ENCODE data around the gene TRDN.
"Not testable (repeated sequence)": the region's sequence is repeated elsewhere in the genome, so short reads cannot be mapped to it uniquely, and the experiment has no call there.

The TRDN gene

DNA sequence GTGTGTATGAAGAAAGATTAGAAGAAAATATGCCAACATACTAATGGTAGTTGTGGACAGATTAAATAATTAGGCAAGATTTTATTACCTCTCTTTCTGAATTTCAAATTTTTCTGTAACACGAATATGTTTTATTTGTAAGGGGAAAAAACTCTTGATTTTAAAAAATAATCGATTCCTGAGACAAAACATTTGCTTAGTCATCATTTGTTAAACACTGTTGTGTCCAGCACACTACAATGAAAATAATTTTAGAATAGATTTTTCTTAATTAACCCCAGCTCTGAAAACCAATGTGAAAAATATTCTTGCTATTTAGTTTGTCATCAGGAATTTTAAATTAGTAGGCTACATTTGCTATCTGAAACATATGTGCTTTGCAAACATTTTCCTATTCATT is 253.0 kb downstream of the TRDN start:
- no peak for DNase-seq

DNA sequence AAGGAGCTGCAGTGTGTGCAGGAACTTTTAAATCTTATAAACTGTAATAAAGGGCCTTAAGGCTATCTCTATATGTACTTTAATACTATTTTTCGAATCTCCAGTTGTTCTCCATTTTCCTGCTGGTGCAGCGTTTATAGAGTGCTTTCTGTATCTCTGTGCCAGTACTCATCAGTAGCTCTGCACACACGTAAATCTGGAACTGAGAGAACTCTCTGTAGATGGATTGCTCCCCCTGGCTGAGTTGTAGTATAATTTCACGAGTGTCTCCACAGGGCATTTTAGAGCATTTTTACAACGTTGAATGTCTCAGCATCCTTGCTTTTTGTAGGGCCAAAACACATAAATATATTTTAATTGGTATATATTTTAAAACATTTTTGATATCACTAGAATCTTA is 256.5 kb downstream of the TRDN start:
- DNase-seq, result no peak

GRCh38 chr6:123372737-123373136 is 264.0 kb downstream of the TRDN start:
- DNase-seq, result no peak

DNA sequence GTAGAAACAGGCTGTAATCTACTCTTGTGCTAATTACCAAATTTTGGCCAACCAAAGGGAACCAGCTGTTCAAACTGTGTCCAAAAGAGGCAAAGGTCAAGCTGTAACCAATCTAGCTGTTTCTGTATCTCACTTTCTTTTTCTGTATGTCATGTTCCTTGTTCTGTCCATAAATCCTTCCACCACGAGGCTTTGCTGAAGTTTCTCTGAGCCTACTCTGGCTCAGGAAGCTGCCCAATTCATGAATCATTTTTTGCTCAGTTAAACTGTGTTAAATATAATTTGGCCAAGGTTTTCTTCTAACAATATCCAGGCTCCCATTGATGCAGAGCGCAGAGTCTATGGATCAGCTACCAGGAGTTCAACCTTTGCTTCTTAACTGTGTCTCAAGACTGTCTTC is 272.8 kb downstream of the TRDN start:
- no peak for DNase-seq

DNA sequence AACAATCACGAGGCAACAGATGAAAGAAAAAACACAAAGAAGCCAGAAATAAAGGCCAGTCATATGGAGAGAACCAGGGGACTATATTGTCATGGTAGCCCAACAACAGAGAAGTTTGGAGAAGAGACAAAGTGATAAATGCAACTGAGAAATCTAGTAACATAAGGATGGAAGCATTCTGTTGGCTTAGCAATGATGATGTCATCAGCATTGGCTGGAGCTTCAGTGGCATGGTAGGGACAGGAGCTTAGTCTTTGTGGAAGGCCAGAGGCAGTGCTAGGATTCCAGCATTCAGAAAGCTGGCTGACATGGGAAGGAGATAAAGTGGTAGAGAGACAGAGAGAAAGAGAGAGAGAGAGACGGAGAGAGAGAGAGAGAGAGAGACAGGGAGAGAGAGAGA is 276.4 kb downstream of the TRDN start:
- DNase-seq, result no peak

DNA sequence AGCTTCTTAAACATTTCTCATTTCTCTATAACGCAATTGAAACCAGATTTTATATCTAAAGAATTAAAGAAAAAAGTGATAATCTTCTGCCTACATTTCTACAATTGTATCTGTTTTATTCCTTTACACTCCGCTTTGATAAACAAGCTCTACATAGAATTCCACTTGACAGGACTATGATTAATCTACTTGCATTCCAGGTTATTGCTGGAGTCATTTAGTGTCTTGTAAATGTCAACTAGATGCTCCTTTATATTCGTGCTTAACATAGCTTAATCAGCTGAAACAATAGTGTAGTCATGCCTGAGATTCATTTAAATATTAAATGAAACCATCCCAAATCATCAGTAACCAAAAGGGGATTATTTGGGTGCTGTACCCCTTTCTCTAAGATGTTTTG is 284.0 kb downstream of the TRDN start:
- no peak for DNase-seq

- DNase-seq, result no peak
Measured at GRCh38 chr6:123352279-123352678, 284.5 kb downstream of the TRDN start.

- DNase-seq, result no peak
Measured at GRCh38 chr6:123343836-123344235, 292.9 kb downstream of the TRDN start.

GRCh38 chr6:123338394-123338793 is 298.4 kb downstream of the TRDN start:
- no peak for DNase-seq

DNA sequence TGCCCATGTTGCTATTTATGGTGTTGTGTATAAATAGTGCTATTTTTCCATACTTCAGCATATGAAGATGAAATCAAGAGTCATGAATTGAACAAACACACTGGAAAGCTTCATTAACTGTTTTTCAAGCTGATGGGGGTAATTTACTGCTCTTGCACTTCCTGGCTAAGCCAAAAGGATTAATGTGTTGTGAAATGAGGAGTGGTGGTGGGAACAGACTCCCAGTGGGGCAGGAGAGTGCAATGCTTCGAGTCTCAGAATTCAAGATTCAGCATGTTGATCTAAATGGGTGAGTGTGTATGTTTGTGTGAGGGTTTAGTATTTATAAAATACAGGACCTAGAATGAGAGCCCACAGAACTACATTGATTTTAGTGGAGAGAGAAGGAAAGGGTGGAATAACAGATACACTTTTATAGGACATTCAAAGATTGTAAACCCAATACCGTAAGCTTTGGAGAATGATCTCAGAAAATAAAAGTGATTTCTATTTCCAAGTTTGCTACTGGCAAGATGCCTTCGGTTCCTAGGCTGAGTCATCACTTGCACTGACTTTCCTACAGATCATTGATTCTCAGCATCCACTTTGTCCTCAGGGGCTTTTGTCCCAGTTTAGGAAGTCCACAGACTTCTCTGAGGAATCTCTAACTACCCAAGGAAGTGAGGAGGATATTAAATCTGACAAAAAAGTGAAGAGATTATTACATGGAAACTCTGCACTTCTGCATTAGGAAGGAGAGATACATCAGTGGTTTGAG is 303.6 kb downstream of the TRDN start:
- DNase-seq, result no peak

GRCh38 chr6:123332070-123332469 is 304.7 kb downstream of the TRDN start:
- DNase-seq, result no peak

GRCh38 chr6:123329337-123329736 is 307.4 kb downstream of the TRDN start:
- no peak for DNase-seq

DNA sequence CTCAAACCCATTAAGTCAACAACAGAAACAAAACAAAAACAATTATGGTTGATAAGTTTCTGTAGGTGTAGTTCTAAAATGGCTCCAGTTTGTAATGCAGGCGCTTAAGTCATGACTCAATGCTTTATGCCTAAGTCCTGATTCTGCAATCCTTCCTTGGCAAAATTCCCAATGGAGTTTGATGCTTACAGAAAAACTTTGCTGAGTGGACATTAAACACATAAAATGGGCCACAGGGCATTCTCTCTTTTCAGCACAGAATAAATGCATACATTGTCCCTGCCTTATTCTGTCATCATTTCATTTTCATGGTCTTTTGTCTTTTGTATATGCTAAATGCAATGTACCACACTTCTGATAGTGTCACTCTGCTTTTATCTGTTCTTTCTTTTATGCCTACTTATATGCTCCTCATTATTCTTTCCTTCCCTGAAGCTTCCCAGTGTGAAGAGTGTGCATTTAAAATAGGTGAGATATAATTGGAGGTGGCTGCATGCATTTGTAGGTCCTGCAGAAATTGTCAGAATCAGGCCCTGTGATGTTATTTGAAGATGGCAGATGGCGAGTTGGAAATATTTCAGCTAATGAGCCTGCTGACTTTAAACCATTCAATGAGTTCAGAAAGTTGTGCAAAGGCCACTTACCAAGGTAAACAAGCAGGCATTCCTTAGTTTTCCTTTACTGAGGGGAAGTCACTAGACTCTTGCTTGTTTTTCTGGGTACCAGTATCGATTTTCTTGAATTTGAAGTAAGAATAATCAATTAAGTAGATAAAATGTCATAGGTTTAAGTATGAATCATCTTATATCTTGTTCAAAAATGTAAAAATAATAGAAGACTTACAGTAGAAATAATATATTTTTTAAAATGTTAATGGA is 313.1 kb downstream of the TRDN start:
- DNase-seq, result no peak

DNA sequence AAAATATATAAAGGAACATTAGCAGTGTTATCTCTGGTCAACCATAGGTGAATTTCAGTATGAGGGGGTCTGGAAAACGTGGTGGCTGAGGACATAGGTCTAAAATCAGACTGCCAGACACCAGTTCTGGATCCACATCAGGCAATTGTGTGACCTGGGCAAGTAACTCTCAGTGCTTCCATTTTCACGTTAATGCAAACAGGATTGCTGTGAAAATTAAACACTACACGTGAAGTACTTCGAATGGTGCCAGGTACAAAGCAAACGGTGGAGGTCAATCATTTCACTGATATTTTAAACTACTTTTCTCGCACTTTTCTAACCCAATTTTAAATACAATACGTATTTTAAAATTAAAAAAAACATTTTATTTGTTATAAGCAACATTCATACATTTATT is 315.7 kb downstream of the TRDN start:
- no peak for DNase-seq

DNA sequence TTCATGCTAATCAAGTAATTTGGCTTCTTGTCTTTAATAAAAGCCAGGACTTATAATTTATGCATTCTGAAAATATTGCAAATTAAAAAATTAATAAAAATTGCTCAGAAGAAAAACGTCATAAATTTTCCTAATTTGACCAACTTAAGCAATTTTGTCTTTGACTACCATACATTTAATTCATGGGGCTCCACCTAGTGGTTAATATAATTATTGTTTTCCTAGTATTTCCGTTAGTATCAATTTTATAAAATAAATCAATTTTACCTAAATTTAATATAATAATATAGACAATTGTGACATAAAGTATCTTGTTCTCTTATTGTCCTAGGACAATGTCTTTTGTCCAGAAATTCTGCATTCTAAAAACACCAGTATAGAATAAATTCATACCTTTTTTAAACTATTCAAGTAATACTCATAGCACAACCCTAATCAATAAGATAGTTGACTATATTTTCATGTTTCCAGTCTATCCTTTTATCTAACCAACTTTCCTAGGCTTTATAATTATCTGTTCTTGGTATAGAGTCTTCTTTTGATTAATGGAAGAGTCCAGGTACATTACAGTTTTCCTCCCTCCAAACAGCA is 319.9 kb downstream of the TRDN start:
- DNase-seq, result no peak

DNA sequence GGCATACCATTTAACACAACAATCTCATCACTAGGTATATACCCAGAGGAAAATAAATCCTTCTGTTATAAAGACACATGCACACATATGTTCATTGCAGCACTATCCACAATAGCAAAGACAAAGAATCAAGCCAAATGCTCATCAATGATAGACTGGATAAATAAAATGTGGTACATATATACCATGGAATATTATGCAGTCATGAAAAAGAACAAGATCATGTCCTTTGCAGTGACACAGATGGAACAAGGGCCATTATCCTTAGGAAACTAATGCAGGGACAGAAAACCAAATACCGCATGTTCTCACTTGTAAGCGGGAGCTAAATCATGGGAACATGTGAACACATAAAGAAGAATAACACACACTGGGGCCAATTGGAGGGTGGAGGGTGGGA is 322.3 kb downstream of the TRDN start:
- not testable (repeated sequence) for DNase-seq

- DNase-seq, result no peak
Measured at GRCh38 chr6:123309130-123309529, 327.6 kb downstream of the TRDN start.

GRCh38 chr6:123306334-123306733 is 330.4 kb downstream of the TRDN start:
- no peak for DNase-seq

- DNase-seq, result no peak
Measured at GRCh38 chr6:123295672-123296071, 341.1 kb downstream of the TRDN start.

GRCh38 chr6:123295181-123295580 is 341.6 kb downstream of the TRDN start:
- DNase-seq, result no peak

DNA sequence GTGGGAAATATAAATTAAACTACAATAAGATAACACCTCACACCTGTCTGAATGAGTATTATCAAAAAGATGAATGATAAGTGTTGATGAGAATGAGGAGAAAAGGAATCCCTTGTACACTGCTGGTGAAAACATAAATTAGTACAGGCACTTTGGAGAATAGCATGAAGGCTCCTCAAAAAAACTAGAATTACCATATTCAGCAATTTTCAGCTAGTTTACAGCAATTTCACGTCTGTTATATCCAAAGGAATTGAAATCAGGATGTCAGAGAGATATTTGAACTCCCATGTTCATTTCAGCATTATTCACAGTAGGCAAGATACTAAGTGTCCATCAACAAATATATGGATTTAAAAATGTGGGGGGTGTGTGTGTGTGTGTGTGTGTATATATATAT is 348.1 kb downstream of the TRDN start:
- DNase-seq, result no peak

GRCh38 chr6:123276546-123276980 is 360.2 kb downstream of the TRDN start:
- no peak for DNase-seq

GRCh38 chr6:123263981-123264380 is 372.8 kb downstream of the TRDN start:
- DNase-seq, result no peak

- no peak for DNase-seq
Measured at GRCh38 chr6:123240626-123241025, 396.1 kb downstream of the TRDN start.
